Measurements from ENCODE around the gene GALNT17.

GALNT17 gene

DNA sequence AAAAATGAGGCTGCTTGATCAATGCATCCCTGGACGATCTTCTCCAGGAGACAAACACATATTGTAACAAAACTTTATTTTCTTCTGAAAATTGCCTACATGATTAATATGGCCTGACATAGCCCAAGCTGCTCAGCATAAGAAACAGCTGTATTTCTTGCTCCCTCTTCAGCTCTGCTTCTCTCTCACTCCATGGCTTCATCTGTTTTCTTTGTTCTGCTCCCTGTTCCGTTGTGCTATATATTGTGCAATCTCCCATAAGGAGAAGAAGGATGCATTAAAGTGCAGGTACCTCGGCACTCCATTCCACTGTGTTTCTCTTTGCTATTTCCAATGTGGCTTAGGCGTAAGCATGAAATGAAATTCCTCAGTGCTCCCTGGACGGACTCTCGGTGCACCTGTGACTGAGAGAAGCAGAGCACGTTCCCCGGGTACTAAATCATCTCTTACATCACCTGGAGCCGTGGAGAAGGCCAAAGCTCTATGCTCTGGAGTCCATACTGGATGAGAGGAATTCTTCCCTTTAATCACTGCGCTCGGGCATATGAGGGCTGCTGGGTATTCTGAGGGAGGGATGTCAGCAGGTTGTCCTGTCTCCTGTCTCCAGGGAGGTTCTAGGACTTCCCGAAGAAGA is 254.3 kb downstream of the GALNT17 start:
- no peak for DNase-seq (ENCODE audit: low read depth in 2 of 2, low spot score in 1 of 2)

- DNase-seq (ENCODE audit: low read depth in 2 of 2, low spot score in 1 of 2): no peak
These were observed 256.2 kb downstream of the GALNT17 start for GRCh38 chr7:71388181-71388580.

GRCh38 chr7:71389976-71390375 is 258.0 kb downstream of the GALNT17 start:
- DNase-seq (ENCODE audit: low read depth in 2 of 2, low spot score in 1 of 2): no peak

GRCh38 chr7:71393661-71394060 is 261.7 kb downstream of the GALNT17 start:
- no peak for DNase-seq (ENCODE audit: low read depth in 2 of 2, low spot score in 1 of 2)

DNA sequence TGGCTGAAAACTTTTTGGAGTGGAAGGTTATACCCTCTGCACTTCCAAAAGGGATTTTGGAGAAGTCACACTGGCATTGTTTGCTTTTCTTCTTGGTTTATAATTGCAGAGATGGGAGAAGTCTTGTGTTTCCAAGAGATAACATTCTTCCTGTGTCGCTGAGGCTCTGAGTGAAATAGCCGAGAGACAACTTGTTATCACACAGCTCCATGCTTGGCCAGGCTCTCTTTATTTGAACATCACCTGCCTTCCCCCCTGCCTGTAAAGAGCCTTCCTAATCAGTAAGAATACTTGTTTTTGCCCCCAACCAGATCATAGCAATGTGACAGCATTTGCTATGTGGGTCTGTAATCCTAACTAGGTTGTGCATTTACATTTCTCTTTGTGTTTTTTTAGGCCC is 270.7 kb downstream of the GALNT17 start:
- no peak for DNase-seq (ENCODE audit: low read depth in 2 of 2, low spot score in 1 of 2)

- DNase-seq (ENCODE audit: low read depth in 2 of 2, low spot score in 1 of 2): no peak
These were observed 271.4 kb downstream of the GALNT17 start for GRCh38 chr7:71403202-71403946.

DNA sequence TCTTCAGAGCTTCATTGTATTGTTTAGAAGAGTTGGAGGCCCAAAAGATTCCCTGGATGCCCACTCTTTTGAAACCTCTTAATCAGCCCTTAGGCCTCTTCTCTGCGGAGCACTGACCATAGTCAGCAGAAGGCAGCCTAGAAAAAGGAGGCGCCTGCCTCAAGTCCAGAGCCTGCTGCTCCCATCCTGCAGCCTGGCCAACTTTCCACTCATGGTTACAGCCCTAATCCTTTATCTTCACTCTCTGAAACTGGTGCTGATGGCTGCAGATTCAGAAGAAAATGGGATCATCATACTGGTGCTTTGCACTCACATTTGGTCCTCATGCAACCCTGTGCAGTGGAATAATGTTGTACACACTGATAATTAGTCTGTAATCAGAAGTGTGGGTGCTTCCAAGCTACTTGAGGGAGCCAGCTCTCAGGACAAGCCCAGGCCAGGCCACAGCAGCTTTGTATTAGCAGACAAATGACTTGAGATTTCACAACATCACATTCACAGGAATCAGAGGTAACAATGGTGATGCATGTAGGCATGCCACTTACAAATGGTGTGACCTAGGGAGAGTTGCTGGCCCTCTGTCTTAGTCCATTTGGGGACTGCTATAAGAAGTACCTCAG is 272.9 kb downstream of the GALNT17 start:
- DNase-seq (ENCODE audit: low read depth in 2 of 2, low spot score in 1 of 2): no peak

- no peak for DNase-seq (ENCODE audit: low read depth in 2 of 2, low spot score in 1 of 2)
These were observed 276.3 kb downstream of the GALNT17 start for GRCh38 chr7:71408271-71408670.

- DNase-seq (ENCODE audit: low read depth in 2 of 2, low spot score in 1 of 2): no peak
These were observed 277.7 kb downstream of the GALNT17 start for GRCh38 chr7:71409550-71410157.

DNA sequence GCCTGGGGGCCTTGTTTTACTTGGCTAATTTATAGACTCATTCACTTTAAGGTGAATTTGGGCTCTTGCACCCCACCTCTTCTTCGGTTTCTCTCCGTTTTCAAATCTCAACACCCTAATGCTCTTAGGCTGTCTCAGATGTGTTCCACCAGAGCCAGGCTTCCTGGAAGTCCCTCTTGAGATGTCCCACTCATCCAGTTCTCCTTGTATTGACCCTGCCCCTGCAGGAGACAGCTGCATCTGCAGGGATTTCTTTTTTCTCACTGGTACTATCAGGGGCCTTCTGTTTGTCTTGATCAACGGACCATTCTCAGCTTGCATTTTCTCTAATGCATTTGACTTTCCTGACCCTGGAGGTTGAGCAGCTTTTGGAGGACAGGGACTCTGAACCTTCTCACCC is 279.5 kb downstream of the GALNT17 start:
- no peak for DNase-seq (ENCODE audit: low read depth in 2 of 2, low spot score in 1 of 2)

GRCh38 chr7:71414490-71414889 is 282.5 kb downstream of the GALNT17 start:
- DNase-seq (ENCODE audit: low read depth in 2 of 2, low spot score in 1 of 2): no peak

- no peak for DNase-seq (ENCODE audit: low read depth in 2 of 2, low spot score in 1 of 2)
These were observed 287.8 kb downstream of the GALNT17 start for GRCh38 chr7:71419546-71420337.

- no peak for DNase-seq (ENCODE audit: low read depth in 2 of 2, low spot score in 1 of 2)
These were observed 290.2 kb downstream of the GALNT17 start for GRCh38 chr7:71422104-71422503.

GRCh38 chr7:71424166-71425035 is 292.5 kb downstream of the GALNT17 start:
- no peak for DNase-seq (ENCODE audit: low read depth in 2 of 2, low spot score in 1 of 2)

- no peak for DNase-seq (ENCODE audit: low read depth in 2 of 2, low spot score in 1 of 2)
These were observed 297.1 kb downstream of the GALNT17 start for GRCh38 chr7:71429083-71429482.

- DNase-seq (ENCODE audit: low read depth in 2 of 2, low spot score in 1 of 2): no peak
These were observed 298.3 kb downstream of the GALNT17 start for GRCh38 chr7:71430246-71430645.

DNA sequence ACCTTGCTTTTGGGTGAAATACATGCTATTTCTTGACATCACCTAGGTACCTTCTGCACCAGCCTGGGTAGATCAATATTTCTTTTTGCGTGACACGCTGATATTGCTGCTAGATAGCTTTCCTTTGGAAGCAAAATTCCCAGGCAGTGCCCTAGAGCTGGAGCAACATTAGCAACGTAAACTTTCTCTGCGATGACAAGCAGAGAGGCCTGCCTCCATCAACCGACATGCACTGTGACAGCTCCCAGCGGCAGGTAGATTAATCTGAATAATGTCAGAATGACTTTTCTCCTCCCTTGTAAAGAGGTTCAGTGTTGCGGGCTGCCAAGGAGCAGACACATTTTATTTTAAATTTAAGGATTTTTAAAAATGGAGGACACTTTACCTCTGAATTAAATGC is 307.4 kb downstream of the GALNT17 start:
- no peak for DNase-seq (ENCODE audit: low read depth in 2 of 2, low spot score in 1 of 2)

GRCh38 chr7:71442492-71443190 is 310.7 kb downstream of the GALNT17 start:
- DNase-seq (ENCODE audit: low read depth in 2 of 2, low spot score in 1 of 2): no peak

- no peak for DNase-seq (ENCODE audit: low read depth in 2 of 2, low spot score in 1 of 2)
These were observed 311.2 kb downstream of the GALNT17 start for GRCh38 chr7:71443191-71443530.

DNA sequence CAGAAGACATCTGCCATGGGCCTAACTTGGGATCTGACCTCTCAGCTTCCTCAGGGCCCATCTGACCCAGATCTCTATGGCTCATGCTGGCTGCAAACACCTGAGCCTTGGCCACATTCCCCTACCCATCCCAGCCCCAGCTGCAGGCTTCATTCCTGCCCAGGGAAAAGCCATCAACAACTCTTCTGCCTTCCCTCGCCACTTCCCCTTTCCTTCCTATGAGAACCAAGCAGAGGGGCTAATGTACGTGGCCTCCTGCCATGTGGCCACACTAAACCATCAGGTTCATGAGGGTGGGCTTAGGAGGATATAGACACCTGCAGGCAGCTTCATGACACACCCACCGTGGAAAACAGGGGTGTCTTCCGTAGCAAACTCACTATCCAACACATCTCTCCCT is 312.2 kb downstream of the GALNT17 start:
- no peak for DNase-seq (ENCODE audit: low read depth in 2 of 2, low spot score in 1 of 2)
